ENCODE results near the gene TWF1.
"Not testable (repeated sequence)": the region's sequence is repeated elsewhere in the genome, so short reads cannot be mapped to it uniquely, and the experiment has no call there.

Gene TWF1

GRCh38 chr12:43805860-43806736 lies at the start of gene TWF1:
TSS of gene TWF1 (minus strand) at chr12:43806317. CDS start at chr12:43806245, 72 bp downstream.
- peak; percentile 14; the same call in 1 of the 2 replicates for TF ChIP-seq CTCF (IDR thresholded peaks at IDR 0.05; ENCODE audit: borderline replicate concordance, insufficient read depth, low read depth, low read length)
- peak within 1 kb of the TSS; percentile 99 for H3K4me3 ChIP-seq (ENCODE audit: low read depth, low read length)

- no peak for TF ChIP-seq CTCF (IDR thresholded peaks at IDR 0.05; ENCODE audit: borderline replicate concordance, insufficient read depth, low read depth, low read length)
Observed at GRCh38 chr12:43852744-43853143, 46.6 kb upstream of the TWF1 start.

GRCh38 chr12:43848786-43849185 lies 42.7 kb upstream of the TWF1 start:
- no peak for TF ChIP-seq CTCF (IDR thresholded peaks at IDR 0.05; ENCODE audit: borderline replicate concordance, insufficient read depth, low read depth, low read length)
- no peak overlapping the region for H3K4me3 ChIP-seq (ENCODE audit: low read depth, low read length)

More at GRCh38 chr12:43852744-43853143, 46.6 kb upstream of the TWF1 start:
- no peak overlapping the region for H3K4me3 ChIP-seq (ENCODE audit: low read depth, low read length)

GRCh38 chr12:43848226-43848507 lies 42.0 kb upstream of the TWF1 start:
- TF ChIP-seq CTCF (IDR thresholded peaks at IDR 0.05; ENCODE audit: borderline replicate concordance, insufficient read depth, low read depth, low read length) = no peak
- no peak overlapping the region for H3K4me3 ChIP-seq (ENCODE audit: low read depth, low read length)

GRCh38 chr12:43847425-43848225 lies 41.5 kb upstream of the TWF1 start:
- H3K4me3 ChIP-seq (ENCODE audit: low read depth, low read length) = not testable (repeated sequence)

- TF ChIP-seq CTCF (IDR thresholded peaks at IDR 0.05; ENCODE audit: borderline replicate concordance, insufficient read depth, low read depth, low read length) = no peak
- no peak overlapping the region for H3K4me3 ChIP-seq (ENCODE audit: low read depth, low read length)
Observed at GRCh38 chr12:43842259-43842658, 36.1 kb upstream of the TWF1 start.

GRCh38 chr12:43841253-43841652 lies 35.1 kb upstream of the TWF1 start:
- no peak for TF ChIP-seq CTCF (IDR thresholded peaks at IDR 0.05; ENCODE audit: borderline replicate concordance, insufficient read depth, low read depth, low read length)

More at GRCh38 chr12:43841253-43841652, 35.1 kb upstream of the TWF1 start:
- H3K4me3 ChIP-seq (ENCODE audit: low read depth, low read length) = no peak overlapping the region

Data from GM12875 (cell line).